Fibroblast of lung (primary cell): Measurements from ENCODE around the gene CYTH1. TPM values are rescaled to one million over a fixed set of nuclear protein-coding genes. Genes with fewer than 3 reads are reported as not detected.

Source experiments
- DNase-seq, 2 donors: peaks; one replicate each; pipeline versions ENCODE4 v3.0.0 to v3.0.0-alpha.2; 2010; ENCODE audit warnings: low read depth in 2 of 2
- H2AFZ ChIP-seq: 2 replicates; pipeline ENCODE4 v1.5.1; 2012; ENCODE audit warnings: low read length, control low read depth, inconsistent platforms
- H3K27ac ChIP-seq: 2 replicates; pipeline ENCODE4 v1.5.1; 2011; ENCODE audit warnings: low read length, control low read depth; ENCODE audit not compliant: insufficient read depth
- H3K27me3 ChIP-seq: 2 replicates; pipeline ENCODE4 v1.5.1; 2011; ENCODE audit warnings: mild to moderate bottlenecking, low read length; ENCODE audit not compliant: control insufficient read depth, insufficient read depth
- H3K36me3 ChIP-seq: 2 replicates; pipeline ENCODE4 v1.5.1; 2011; ENCODE audit warnings: low read length; ENCODE audit not compliant: control insufficient read depth, insufficient read depth
- H3K4me1 ChIP-seq: 2 replicates; pipeline ENCODE4 v1.5.1; 2011; ENCODE audit warnings: low read length; ENCODE audit not compliant: control insufficient read depth, insufficient read depth; ENCODE audit errors: extremely low read depth
- H3K4me2 ChIP-seq: 2 replicates; pipeline ENCODE4 v1.5.1; 2011; ENCODE audit warnings: low read length, control low read depth; ENCODE audit not compliant: insufficient read depth; ENCODE audit errors: extremely low read depth
- H3K4me3 ChIP-seq, 4 experiments: fragments of 200-600 bp in 1 of 4; sonication (generic) in 1 of 4; replicated peaks in 1 of 4; 2 replicates each; pipeline ENCODE4 v1.5.1; 2011 to 2016; ENCODE audit warnings: low read length in 4 of 4, low read depth in 3 of 4, mild to moderate bottlenecking in 3 of 4, control low read depth in 2 of 4, inconsistent platforms in 1 of 4, mixed read lengths in 1 of 4; ENCODE audit not compliant: insufficient read depth in 1 of 4; ENCODE audit errors: control extremely low read depth in 1 of 4
- H3K79me2 ChIP-seq: 2 replicates; pipeline ENCODE4 v1.5.1; 2012; ENCODE audit warnings: mild to moderate bottlenecking, low read length, inconsistent platforms; ENCODE audit not compliant: control insufficient read depth, insufficient read depth
- H3K9ac ChIP-seq: 2 replicates; pipeline ENCODE4 v1.5.1; 2011; ENCODE audit warnings: mild to moderate bottlenecking, low read length, control low read depth; ENCODE audit not compliant: insufficient read depth
- H3K9me3 ChIP-seq: 2 replicates; pipeline ENCODE4 v1.5.1; 2012; ENCODE audit warnings: low read depth, low read length; ENCODE audit not compliant: control insufficient read depth, insufficient read depth
- H4K20me1 ChIP-seq: 2 replicates; pipeline ENCODE4 v1.5.1; 2011; ENCODE audit warnings: low read length; ENCODE audit not compliant: control insufficient read depth, insufficient read depth; ENCODE audit errors: extremely low read depth
- EZH2 ChIP-seq: IDR thresholded peaks from 2 replicates; pipeline ENCODE4 v1.5.1; 2012; ENCODE audit warnings: low read length, control low read depth, mild to moderate bottlenecking; ENCODE audit errors: missing control alignments
- polyA plus RNA-seq, 2 donors: library from polyadenylated mRNA; depleted of rRNA in 1 of 2; stranded (reverse) in 1 of 2; unstranded in 1 of 2; fragments of >200 nt; gene quantifications; 2 replicates each; pipeline ENCODE4 v1.2.1, GENCODE V29; 2011 to 2012; ENCODE audit warnings: missing spikeins in 1 of 2
- total RNA-seq: library from RNA; depleted of rRNA; stranded (reverse); fragments of >200 nt; gene quantifications from 2 replicates; pipeline ENCODE4 v1.2.1, GENCODE V29; 2014
- TF ChIP-seq, protein P1 (sequence below), 2 donors: IDR thresholded peaks in 1 of 2; conservative IDR thresholded peaks in 1 of 2; 1 replicate in 1 of 2; 2 replicates in 1 of 2; pipeline ENCODE4 v1.5.1; 2011 to 2012; ENCODE audit warnings: low read length in 2 of 2, control low read depth in 1 of 2, inconsistent platforms in 1 of 2, low read depth in 1 of 2, mild to moderate bottlenecking in 1 of 2

CYTH1 gene
- total and polyA plus RNA-seq, 2 donors (not counting 1 experiment from before 2014, with no cell fraction given), result 8.9 to 9.9 TPM

- no peaks in the 10 kb centered on the region for H3K36me3 ChIP-seq
- no peak overlapping the region for H2AFZ ChIP-seq
- H4K20me1 ChIP-seq, result no peaks in the 10 kb centered on the region
- no peak overlapping the region for H3K4me3 ChIP-seq
- TF ChIP-seq EZH2, result no peak
- TF ChIP-seq, protein P1, sequence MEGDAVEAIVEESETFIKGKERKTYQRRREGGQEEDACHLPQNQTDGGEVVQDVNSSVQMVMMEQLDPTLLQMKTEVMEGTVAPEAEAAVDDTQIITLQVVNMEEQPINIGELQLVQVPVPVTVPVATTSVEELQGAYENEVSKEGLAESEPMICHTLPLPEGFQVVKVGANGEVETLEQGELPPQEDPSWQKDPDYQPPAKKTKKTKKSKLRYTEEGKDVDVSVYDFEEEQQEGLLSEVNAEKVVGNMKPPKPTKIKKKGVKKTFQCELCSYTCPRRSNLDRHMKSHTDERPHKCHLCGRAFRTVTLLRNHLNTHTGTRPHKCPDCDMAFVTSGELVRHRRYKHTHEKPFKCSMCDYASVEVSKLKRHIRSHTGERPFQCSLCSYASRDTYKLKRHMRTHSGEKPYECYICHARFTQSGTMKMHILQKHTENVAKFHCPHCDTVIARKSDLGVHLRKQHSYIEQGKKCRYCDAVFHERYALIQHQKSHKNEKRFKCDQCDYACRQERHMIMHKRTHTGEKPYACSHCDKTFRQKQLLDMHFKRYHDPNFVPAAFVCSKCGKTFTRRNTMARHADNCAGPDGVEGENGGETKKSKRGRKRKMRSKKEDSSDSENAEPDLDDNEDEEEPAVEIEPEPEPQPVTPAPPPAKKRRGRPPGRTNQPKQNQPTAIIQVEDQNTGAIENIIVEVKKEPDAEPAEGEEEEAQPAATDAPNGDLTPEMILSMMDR (conservative IDR thresholded peaks at IDR 0.05 in 1 of 2, IDR thresholded peaks at IDR 0.05 in 1 of 2; ENCODE audit: low read depth in 1 of 2, low read length in 2 of 2), result no peak
- no peak for DNase-seq
- no peak overlapping the region for H3K27ac ChIP-seq
- H3K27me3 ChIP-seq, result no peaks in the 10 kb centered on the region
- H3K9me3 ChIP-seq, result no peaks in the 10 kb centered on the region
- peaks cover 2% of the 10 kb centered on the region for H3K4me1 ChIP-seq
- no peak overlapping the region for H3K4me2 ChIP-seq
- H3K9ac ChIP-seq, result no peak overlapping the region
- H3K79me2 ChIP-seq, result no peaks in the 10 kb centered on the region
These were observed 56.5 kb downstream of the CYTH1 start for GRCh38 chr17:78725448-78726021.

DNA sequence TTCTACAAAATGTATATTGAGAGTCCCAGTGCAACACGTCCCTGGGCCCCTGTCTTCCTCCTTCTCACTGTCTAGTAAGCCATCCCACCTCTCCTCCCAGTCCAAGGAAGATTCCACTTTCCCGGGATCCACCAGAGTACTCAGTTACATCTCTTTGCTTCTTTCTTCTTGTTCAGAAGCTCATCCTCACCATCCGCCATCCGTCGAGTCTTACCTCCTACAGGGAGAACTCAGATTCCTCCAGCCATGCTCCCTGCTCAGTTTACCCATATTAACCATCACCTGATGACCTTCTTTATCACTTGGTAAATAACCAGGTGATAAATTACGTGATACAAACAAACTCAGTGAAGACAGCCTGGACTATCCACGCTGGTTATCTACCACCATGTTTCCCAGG is 57.1 kb downstream of the CYTH1 start:
- H3K4me1 ChIP-seq, result peaks cover 2% of the 10 kb centered on the region
- H3K4me3 ChIP-seq, result no peak overlapping the region
- H3K9me3 ChIP-seq, result no peaks in the 10 kb centered on the region
- no peaks in the 10 kb centered on the region for H3K36me3 ChIP-seq
- no peak for DNase-seq
- H3K27ac ChIP-seq, result no peak overlapping the region
- H4K20me1 ChIP-seq, result no peaks in the 10 kb centered on the region
- H3K4me2 ChIP-seq, result no peak overlapping the region
- no peaks in the 10 kb centered on the region for H3K79me2 ChIP-seq
- H3K9ac ChIP-seq, result no peak overlapping the region
- TF ChIP-seq, protein P1 (conservative IDR thresholded peaks at IDR 0.05 in 1 of 2, IDR thresholded peaks at IDR 0.05 in 1 of 2; ENCODE audit: low read depth in 1 of 2, low read length in 2 of 2), result no peak
- TF ChIP-seq EZH2, result no peak
- H3K27me3 ChIP-seq, result no peaks in the 10 kb centered on the region
- H2AFZ ChIP-seq, result no peak overlapping the region

DNA sequence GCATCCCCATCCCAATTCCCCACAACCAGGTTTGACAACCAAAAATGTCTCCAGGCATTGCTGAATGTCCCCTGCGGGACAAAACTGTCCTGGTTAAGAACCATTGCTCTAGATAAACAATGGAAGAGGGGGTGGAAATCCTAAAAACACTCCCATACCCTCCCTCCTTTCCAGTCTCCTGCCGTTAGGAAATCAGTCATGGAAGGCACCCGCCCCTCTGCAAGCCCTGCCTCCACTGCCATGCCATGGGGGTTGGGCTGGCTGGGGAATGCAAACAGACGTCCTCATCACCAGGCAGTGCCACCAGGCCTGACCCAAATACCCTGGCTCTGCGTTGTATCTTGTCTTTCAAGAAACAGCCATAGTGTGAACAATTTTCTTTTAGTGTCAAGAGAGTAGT is 57.5 kb downstream of the CYTH1 start:
- no peaks in the 10 kb centered on the region for H4K20me1 ChIP-seq
- no peak overlapping the region for H3K9ac ChIP-seq
- H3K4me2 ChIP-seq, result no peak overlapping the region

More for the DNA sequence above, 57.5 kb downstream of the CYTH1 start:
- no peak overlapping the region for H3K4me3 ChIP-seq
- peaks cover 2% of the 10 kb centered on the region for H3K4me1 ChIP-seq
- no peak overlapping the region for H3K27ac ChIP-seq
- no peak overlapping the region for H2AFZ ChIP-seq
- H3K9me3 ChIP-seq, result no peaks in the 10 kb centered on the region
- TF ChIP-seq, protein P1 (conservative IDR thresholded peaks at IDR 0.05 in 1 of 2, IDR thresholded peaks at IDR 0.05 in 1 of 2; ENCODE audit: low read depth in 1 of 2, low read length in 2 of 2), result no peak
- TF ChIP-seq EZH2, result no peak
- no peaks in the 10 kb centered on the region for H3K79me2 ChIP-seq
- H3K27me3 ChIP-seq, result no peaks in the 10 kb centered on the region
- DNase-seq, result no peak
- H3K36me3 ChIP-seq, result no peaks in the 10 kb centered on the region
